Measurements from ENCODE around the gene PPARA.

PPARA gene

DNA sequence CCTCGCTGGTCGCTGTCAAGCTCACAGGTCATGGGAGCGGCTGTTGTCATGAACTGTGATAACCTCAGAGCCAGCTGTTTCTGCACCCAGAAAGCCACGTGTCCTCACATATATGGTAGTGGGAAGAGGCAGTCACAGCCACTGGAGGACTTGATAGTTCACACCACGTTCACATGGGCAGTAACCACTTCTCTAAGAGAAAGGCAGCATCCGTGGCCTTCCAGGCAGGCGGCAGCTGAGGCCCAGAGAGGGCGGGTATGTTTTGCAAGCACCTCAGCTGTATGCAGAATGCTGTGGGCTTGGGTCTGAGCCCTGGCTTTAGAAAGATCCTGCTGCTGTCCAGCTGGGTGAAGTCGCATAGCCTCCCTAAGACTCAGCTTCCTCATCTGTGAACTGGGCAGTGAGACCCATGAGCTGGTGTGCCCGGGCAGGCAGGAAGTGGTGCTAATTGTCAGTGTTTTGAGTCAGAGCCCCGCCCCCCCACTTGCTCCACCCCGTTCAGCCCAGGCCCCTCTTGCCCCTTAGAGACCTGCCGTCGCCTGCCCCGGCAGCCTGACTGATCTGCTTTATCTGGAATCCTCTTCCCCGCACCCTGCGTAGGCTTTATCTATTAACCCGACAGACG, 130.8 kb downstream of the PPARA start:
- H3K36me3 Mint-ChIP-seq (ENCODE audit: low read depth) = peaks cover 47% of the 10 kb centered on the region
- no peak overlapping the region for H3K4me3 Mint-ChIP-seq
- no peak overlapping the region for H3K27ac Mint-ChIP-seq
- H3K27me3 Mint-ChIP-seq (ENCODE audit: low read depth) = no peaks in the 10 kb centered on the region
- H3K4me1 Mint-ChIP-seq = no peaks in the 10 kb centered on the region
- TF ChIP-seq, protein P1, sequence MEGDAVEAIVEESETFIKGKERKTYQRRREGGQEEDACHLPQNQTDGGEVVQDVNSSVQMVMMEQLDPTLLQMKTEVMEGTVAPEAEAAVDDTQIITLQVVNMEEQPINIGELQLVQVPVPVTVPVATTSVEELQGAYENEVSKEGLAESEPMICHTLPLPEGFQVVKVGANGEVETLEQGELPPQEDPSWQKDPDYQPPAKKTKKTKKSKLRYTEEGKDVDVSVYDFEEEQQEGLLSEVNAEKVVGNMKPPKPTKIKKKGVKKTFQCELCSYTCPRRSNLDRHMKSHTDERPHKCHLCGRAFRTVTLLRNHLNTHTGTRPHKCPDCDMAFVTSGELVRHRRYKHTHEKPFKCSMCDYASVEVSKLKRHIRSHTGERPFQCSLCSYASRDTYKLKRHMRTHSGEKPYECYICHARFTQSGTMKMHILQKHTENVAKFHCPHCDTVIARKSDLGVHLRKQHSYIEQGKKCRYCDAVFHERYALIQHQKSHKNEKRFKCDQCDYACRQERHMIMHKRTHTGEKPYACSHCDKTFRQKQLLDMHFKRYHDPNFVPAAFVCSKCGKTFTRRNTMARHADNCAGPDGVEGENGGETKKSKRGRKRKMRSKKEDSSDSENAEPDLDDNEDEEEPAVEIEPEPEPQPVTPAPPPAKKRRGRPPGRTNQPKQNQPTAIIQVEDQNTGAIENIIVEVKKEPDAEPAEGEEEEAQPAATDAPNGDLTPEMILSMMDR (IDR thresholded peaks at IDR 0.05; ENCODE audit: unreplicated experiment in 3 of 3) = no peak
- no peaks in the 10 kb centered on the region for H3K9me3 Mint-ChIP-seq

DNA sequence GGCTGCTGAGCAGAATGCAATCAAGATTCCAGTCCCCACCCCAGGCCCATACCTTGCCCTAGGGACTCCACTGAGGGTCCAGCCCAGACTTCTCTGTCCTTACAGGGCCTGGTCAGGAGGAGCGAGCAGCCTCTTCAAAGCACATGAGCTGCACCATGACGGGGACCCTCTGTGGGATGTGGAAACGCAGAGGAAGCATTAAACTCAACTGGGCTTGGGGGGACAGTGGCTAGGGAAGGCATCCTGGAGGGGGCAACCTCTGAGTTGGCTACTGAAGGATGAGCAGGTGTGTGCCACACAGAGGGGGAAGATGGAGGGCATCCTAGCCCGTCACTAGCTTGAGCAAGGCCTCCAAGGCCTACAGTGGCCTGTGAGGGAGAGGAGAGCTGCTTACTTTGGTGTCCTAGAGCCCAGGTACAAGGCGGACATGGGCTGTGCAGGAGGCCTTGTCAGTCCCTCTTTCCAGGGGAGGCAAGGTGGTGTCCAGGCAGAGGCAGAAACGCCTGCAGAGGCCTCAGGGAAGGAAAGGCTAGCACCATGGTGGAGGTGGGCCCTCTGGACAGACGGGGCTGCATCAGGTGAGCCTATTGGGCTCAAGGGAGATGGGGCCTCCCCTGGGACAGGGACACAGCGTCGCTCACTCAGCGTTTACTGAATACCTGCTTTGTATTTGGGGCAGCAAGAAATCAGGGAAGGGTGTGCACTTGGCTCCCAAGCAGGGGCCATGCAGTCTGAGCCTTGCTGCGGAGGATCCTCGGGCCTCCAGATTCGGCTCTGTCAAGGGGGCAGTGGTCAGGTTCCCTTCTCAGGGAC, 131.7 kb downstream of the PPARA start:
- TF ChIP-seq, protein P1 (IDR thresholded peaks at IDR 0.05; ENCODE audit: unreplicated experiment in 3 of 3) = no peak
- no peaks in the 10 kb centered on the region for H3K27me3 Mint-ChIP-seq (ENCODE audit: low read depth)
- H3K27ac Mint-ChIP-seq = no peak overlapping the region
- peaks cover 43% of the 10 kb centered on the region for H3K36me3 Mint-ChIP-seq (ENCODE audit: low read depth)
- H3K4me3 Mint-ChIP-seq = no peak overlapping the region
- H3K4me1 Mint-ChIP-seq = no peaks in the 10 kb centered on the region
- no peaks in the 10 kb centered on the region for H3K9me3 Mint-ChIP-seq

DNA sequence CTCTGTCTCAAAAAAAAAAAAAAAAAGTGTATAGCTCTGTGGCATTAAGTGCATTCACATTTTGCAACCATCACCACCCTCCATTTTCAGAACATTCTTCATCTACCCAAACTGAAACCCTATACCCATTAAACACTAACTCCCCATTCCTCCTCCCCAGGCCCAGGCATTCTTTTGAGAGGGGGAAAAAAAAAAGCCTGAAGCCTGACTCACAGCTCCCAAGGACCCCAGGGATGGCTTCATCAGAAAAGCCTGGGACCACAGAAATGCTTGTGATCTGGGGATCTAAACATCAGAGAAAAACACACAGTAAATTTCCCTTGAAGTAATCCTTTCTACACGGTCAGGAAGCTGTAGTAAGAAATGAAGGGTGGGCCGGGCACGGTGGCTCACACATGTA, 135.7 kb downstream of the PPARA start:
- no peaks in the 10 kb centered on the region for H3K27me3 Mint-ChIP-seq (ENCODE audit: low read depth)
- peaks cover 39% of the 10 kb centered on the region for H3K36me3 Mint-ChIP-seq (ENCODE audit: low read depth)
- H3K27ac Mint-ChIP-seq = no peak overlapping the region
- no peaks in the 10 kb centered on the region for H3K4me1 Mint-ChIP-seq
- H3K4me3 Mint-ChIP-seq = no peak overlapping the region
- H3K9me3 Mint-ChIP-seq = no peaks in the 10 kb centered on the region
- TF ChIP-seq, protein P1 (IDR thresholded peaks at IDR 0.05; ENCODE audit: unreplicated experiment in 3 of 3) = no peak

DNA sequence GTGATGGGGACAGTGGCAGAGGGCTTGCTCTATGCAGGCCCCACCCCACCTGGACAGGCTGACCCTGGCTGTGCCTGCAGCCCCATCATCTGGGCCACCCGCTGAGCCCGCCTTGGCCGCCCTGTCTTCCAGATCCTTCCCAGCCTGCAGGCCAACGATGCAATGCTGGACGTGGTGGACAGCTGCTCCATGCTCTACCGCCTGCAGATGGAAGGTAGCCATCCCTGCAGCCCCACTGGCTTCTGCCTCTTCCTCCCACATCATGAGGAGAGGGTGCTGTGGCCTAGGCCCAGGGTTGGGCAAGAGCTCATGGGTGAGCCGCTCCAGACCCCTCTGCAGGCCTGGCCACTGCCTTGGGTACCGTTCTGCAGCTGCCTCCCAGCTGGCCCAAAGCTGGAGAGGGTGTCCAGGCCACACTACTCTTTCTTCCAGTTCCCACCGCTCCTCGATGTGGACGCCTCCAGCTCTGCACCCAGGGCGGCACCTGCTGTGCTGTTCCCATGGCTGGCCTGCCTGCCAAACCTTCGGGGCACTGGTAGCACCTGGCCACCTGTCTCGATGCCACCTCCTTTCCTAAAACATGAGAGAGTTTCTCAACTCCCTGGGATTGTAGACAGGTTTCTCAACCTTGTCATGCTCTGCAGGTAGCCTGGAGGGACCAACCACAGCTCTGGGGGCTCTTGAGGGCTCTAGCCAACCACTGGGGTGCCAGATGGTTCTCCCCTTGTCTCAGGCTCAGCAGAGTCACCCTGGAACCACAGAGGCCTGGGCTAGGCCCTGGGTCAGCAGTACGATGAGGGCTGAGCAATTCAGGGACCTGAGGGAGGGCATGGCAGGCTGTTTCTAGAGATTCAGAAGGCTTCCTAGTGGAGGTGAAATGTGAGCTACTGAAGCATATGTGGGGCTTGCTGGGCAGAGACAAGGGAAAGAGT, 136.9 kb downstream of the PPARA start:
- Mint-ChIP-seq H3K27me3 (ENCODE audit: low read depth) (no peaks in the 10 kb centered on the region), H3K4me1 (no peaks in the 10 kb centered on the region), H3K4me3 (no peak overlapping the region), H3K9me3 (no peaks in the 10 kb centered on the region), H3K27ac (no peak overlapping the region), H3K36me3 (ENCODE audit: low read depth) (peaks cover 31% of the 10 kb centered on the region)
- TF ChIP-seq, protein P1 (IDR thresholded peaks at IDR 0.05; ENCODE audit: unreplicated experiment in 3 of 3) = no peak

DNA sequence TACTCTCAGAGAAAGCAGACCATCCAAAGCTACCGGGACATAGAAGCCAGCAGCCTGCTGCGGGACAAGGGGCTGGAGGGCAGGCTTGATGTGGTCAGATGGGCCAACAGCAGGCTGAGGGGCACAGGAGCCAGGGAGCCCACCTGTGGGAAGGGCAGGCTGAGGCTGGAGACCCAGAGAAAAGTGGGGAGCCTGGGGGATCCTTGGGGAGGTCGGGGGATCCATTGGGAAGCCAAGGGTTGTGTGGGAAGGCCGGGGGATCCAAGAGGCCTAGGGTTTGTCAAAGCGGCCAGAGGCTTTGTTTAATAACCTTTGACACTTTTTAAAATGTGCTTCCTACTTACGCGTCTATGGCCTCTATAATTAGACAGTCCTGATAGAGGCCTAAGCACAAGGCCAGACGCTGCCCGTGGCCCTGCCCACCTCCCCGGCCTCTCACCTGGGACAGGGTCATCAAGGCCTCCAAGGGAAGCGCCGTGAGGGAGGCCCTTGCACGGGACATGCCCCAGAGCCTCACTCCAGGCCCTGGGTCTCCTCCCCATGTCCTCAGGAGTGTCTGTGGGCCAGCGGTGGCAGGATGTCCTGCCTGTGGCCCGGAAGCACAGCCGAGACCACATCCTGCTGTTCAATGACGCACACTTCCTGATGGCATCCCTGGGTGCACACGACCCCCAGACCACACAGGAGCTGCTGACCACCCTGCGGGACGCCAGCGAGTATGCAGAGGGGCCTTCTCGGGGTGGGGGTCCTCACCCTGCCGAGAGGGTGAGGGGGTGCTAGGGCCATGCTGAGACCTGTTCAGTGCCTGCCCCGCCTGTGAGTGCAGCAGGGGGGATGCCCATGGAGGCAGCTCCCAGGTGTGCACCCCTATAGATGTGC, 137.8 kb downstream of the PPARA start:
- H3K27ac Mint-ChIP-seq = no peak overlapping the region
- TF ChIP-seq, protein P1 (IDR thresholded peaks at IDR 0.05; ENCODE audit: unreplicated experiment in 3 of 3) = no peak
- peaks cover 39% of the 10 kb centered on the region for H3K36me3 Mint-ChIP-seq (ENCODE audit: low read depth)
- peaks cover under 1% of the 10 kb centered on the region for H3K27me3 Mint-ChIP-seq (ENCODE audit: low read depth)
- no peak overlapping the region for H3K4me3 Mint-ChIP-seq
- H3K4me1 Mint-ChIP-seq = no peaks in the 10 kb centered on the region
- no peaks in the 10 kb centered on the region for H3K9me3 Mint-ChIP-seq
